ENCODE results near the gene IFT20. TPM values are rescaled to one million over a fixed set of nuclear protein-coding genes. Genes with fewer than 3 reads are reported as not detected.
A peak's percentile ranks its signal among the peaks of the same experiment; 100 is the strongest.

Gene IFT20
- total and polyA plus RNA-seq, 10 of the 15 experiments (the other 5 are each of a cell fraction or from before 2014, with no cell fraction given) = 9.4 to 38.2 (median 19.1) TPM

DNA sequence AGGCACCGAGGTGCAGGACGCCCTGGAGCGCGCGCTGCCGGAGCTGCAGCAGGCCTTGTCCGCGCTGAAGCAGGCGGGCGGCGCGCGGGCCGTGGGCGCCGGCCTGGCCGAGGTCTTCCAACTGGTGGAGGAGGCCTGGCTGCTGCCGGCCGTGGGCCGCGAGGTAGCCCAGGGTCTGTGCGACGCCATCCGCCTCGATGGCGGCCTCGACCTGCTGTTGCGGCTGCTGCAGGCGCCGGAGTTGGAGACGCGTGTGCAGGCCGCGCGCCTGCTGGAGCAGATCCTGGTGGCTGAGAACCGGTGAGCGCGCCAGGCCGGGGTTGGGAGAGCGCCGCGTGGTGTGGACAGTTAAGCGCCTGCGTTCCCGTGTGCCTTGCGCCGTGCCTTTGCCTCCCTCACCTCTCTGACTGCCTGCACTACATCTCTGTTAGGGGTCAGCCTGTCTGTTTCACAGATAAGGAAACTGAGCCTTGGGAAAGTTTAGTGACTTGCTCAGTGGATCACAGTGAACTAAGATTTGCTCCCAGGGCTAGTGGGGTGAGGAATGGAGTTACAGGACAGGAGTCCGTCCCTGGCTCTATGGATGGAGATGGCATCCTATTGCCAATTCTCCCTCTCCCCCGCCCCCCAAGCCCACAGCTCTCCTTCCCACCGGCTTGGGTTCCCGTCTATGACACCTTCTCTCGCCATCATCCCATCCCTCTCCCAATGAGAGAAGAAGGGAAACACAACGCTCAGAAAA, 37.1 kb upstream of the IFT20 start:
- FAIRE-seq = no peak
- no peak for DNase-seq (ENCODE audit: low read depth, low spot score)
- H4K20me1 ChIP-seq (ENCODE audit: control insufficient read depth, insufficient read depth) = peaks cover 3% of the 10 kb centered on the region; the same call in 1 of the 2 replicates
- intact Hi-C loops (cut with micrococcal nuclease; ENCODE audit: unreplicated experiment) = loop anchor here (10.0 kb wide), 2 partner anchors 62 to 172 kb away; no protein-coding TSS in a partner anchor
- H3K9ac ChIP-seq (ENCODE audit: control insufficient read depth, insufficient read depth, low read length) = peak overlapping the region; percentile 67
- H3K4me3 ChIP-seq = peak overlapping the region; percentile 88
- in situ Hi-C loops (cut with MboI) = loop anchor here (10.0 kb wide), 1 partner anchor 172 kb away; no protein-coding TSS in a partner anchor
- peak overlapping the region; percentile 65 for H2AFZ ChIP-seq (ENCODE audit: control insufficient read depth, low read depth, low read length)
- peak overlapping the region; percentile 93 for H3K4me2 ChIP-seq (ENCODE audit: control insufficient read depth, insufficient read depth)
- no peaks in the 10 kb centered on the region for H3K36me3 ChIP-seq (ENCODE audit: control insufficient read depth in 2 of 2, insufficient read depth in 2 of 2, low read length in 1 of 2)
- no peaks in the 10 kb centered on the region for H3K9me3 ChIP-seq (replicated peaks; ENCODE audit: control insufficient read depth, insufficient read depth, low read length)
- peak; percentile 10 for ATAC-seq
- peaks cover 2% of the 10 kb centered on the region; the same call in 1 of the 2 replicates for H3K79me2 ChIP-seq (ENCODE audit: control insufficient read depth, insufficient read depth, low read length)
- peaks cover 7% of the 10 kb centered on the region for H3K4me1 ChIP-seq (ENCODE audit: control insufficient read depth, insufficient read depth, low read length)
- ChIA-PET RAD21 (ENCODE audit: unreplicated experiment) (no interaction called here), CTCF (interaction anchor here (1.7 kb wide), 1 partner anchor 44 kb away, joined by 5 read pairs; no protein-coding TSS in a partner anchor), SMC1A (ENCODE audit: uncharacterized antibody, unreplicated experiment) (interaction anchor here (1.4 kb wide), 1 partner anchor 19 kb away, joined by 3 read pairs; no protein-coding TSS in a partner anchor), POLR2A (interaction anchor here (0.6 kb wide), 1 partner anchor 194 kb away, joined by 3 read pairs; no protein-coding TSS in a partner anchor)
- TF ChIP-seq HDAC6 (IDR thresholded peaks at IDR 0.05; ENCODE audit: unreplicated experiment) (peak; percentile 82), ASH2L (IDR thresholded peaks at IDR 0.05; ENCODE audit: borderline replicate concordance, low read depth) (0 out of 2 replicates have a peak, but pooled peaks have one; percentile 36), NKRF (conservative IDR thresholded peaks at IDR 0.05) (0 out of 2 replicates have a peak, but pooled peaks have one; percentile 28), SMC3 (IDR thresholded peaks at IDR 0.05; ENCODE audit: borderline replicate concordance, low read length) (no peak), LARP7 (IDR thresholded peaks at IDR 0.05) (peak; percentile 51; the same call in 1 of the 2 replicates), SMARCA5 (IDR thresholded peaks at IDR 0.05) (0 out of 2 replicates have a peak, but pooled peaks have one; percentile 23), POLR2A (IDR thresholded peaks at IDR 0.05; ENCODE audit: low read depth, low read length) (peak; percentile 25; the same call in 1 of the 2 replicates), YY1 (IDR thresholded peaks at IDR 0.05; ENCODE audit: low read depth, low read length) (peak; percentile 38; the same call in 1 of the 2 replicates), CBX5 (IDR thresholded peaks at IDR 0.05; ENCODE audit: low read depth) (no peak)
- TF ChIP-seq, protein P1, sequence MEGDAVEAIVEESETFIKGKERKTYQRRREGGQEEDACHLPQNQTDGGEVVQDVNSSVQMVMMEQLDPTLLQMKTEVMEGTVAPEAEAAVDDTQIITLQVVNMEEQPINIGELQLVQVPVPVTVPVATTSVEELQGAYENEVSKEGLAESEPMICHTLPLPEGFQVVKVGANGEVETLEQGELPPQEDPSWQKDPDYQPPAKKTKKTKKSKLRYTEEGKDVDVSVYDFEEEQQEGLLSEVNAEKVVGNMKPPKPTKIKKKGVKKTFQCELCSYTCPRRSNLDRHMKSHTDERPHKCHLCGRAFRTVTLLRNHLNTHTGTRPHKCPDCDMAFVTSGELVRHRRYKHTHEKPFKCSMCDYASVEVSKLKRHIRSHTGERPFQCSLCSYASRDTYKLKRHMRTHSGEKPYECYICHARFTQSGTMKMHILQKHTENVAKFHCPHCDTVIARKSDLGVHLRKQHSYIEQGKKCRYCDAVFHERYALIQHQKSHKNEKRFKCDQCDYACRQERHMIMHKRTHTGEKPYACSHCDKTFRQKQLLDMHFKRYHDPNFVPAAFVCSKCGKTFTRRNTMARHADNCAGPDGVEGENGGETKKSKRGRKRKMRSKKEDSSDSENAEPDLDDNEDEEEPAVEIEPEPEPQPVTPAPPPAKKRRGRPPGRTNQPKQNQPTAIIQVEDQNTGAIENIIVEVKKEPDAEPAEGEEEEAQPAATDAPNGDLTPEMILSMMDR (IDR thresholded peaks at IDR 0.05 in 2 of 3, conservative IDR thresholded peaks at IDR 0.05 in 1 of 3; ENCODE audit: control insufficient read depth in 2 of 3, extremely low read depth in 1 of 3, insufficient read depth in 1 of 3, low read depth in 3 of 3, low read length in 3 of 3) = no peak
- no peaks in the 10 kb centered on the region for H3K27me3 ChIP-seq (replicated peaks in 1 of 2; ENCODE audit: control insufficient read depth in 2 of 2, insufficient read depth in 2 of 2, low read length in 1 of 2)
- H3K27ac ChIP-seq (ENCODE audit: control insufficient read depth, insufficient read depth) = no peak overlapping the region
- 7% methylated on average over 47 of the region's 53 CpGs for WGBS (ENCODE audit: insufficient coverage, insufficient replicate concordance, low lambda C conversion rate, missing lambda C conversion rate)
- TSS peak; percentile 21 for BruUV-seq (replicated peaks)
